ENCODE results near the gene MIA.

- TF ChIP-seq YY1 (IDR thresholded peaks at IDR 0.05; ENCODE audit: low read depth, low read length) (no peak), CTCF (IDR thresholded peaks at IDR 0.05; ENCODE audit: control extremely low read depth in 1 of 3, insufficient read depth in 1 of 3, low read depth in 1 of 3, low read length in 3 of 3) (no peak), TCF12 (IDR thresholded peaks at IDR 0.05; ENCODE audit: low read depth, low read length) (no peak), POLR2A (IDR thresholded peaks at IDR 0.05; ENCODE audit: control extremely low read depth in 1 of 2, low read depth in 2 of 2, low read length in 2 of 2) (no peak)
Observed at GRCh38 chr19:40726279-40726678, 49.0 kb upstream of the MIA start.

Data from H1 (cell line).